ENCODE results near the gene NEURL3. TPM values are rescaled to one million over a fixed set of nuclear protein-coding genes. Genes with fewer than 3 reads are reported as not detected.

NEURL3 gene
- total RNA-seq, 1 donor from 2014 or later = 0.29 TPM

DNA sequence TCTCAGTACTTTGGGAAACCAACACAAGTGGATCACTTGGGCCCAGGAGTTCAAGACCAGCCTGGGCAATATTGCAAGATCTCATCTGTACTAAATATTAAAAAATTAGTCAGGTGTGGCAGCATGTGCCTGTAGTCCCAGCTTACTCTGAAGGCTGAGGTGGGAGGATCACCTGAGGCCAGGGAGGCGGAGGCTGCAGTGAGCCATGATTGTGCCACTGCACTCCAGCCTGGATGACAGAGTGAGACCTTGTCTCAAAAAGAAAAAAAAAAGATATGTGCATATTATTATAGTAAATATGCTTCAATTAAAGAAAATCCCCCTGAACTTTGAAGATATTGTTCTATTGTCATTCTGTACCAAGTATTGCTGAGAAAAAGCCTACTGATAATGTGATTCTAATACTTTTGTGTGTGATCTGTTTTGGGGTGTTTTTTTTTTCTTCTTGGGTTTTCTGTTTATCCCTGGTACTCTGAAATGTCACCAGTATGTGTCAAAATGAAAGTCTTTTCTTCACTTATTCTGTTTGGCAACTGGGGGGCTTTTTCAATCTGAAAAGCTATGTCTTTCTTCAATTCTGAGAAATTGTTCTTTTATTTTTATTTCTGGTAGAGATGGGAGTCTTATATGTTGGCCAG is 13.2 kb downstream of the NEURL3 start:
- DNase-seq (no peak), ATAC-seq (no peak)
- intact Hi-C loops (cut with DNase I) = no loop called here
- H3K27ac ChIP-seq = no peak overlapping the region
- no peaks in the 10 kb centered on the region for H3K4me1 ChIP-seq
- H3K9me3 ChIP-seq = no peaks in the 10 kb centered on the region
- H3K27me3 ChIP-seq = no peaks in the 10 kb centered on the region
- no peaks in the 10 kb centered on the region for H3K36me3 ChIP-seq
- TF ChIP-seq, protein P1, sequence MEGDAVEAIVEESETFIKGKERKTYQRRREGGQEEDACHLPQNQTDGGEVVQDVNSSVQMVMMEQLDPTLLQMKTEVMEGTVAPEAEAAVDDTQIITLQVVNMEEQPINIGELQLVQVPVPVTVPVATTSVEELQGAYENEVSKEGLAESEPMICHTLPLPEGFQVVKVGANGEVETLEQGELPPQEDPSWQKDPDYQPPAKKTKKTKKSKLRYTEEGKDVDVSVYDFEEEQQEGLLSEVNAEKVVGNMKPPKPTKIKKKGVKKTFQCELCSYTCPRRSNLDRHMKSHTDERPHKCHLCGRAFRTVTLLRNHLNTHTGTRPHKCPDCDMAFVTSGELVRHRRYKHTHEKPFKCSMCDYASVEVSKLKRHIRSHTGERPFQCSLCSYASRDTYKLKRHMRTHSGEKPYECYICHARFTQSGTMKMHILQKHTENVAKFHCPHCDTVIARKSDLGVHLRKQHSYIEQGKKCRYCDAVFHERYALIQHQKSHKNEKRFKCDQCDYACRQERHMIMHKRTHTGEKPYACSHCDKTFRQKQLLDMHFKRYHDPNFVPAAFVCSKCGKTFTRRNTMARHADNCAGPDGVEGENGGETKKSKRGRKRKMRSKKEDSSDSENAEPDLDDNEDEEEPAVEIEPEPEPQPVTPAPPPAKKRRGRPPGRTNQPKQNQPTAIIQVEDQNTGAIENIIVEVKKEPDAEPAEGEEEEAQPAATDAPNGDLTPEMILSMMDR (IDR thresholded peaks at IDR 0.05) = no peak
- no peak overlapping the region for H3K4me3 ChIP-seq

DNA sequence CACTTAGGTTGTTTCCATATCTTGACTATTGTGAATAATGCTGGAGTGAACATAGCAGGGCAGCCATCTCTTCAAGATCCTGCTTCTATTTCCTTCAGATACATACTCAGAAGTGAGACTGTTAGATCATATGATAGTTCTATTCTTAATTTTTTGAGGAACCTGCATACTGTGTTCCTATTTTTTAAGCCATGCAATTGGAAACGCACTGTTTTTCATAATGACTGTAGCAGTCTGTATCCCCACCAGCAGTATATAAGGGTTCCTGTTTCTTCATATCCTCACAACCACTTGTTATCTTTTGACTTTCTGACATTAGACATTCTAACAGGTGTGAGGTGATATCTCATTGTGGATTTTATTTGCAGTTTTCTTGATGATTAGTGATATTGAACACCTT is 15.5 kb downstream of the NEURL3 start:
- Histone ChIP-seq H3K4me1 (peaks cover 7% of the 10 kb centered on the region), H3K4me3 (no peak overlapping the region), H3K27ac (no peak overlapping the region), H3K9me3 (no peaks in the 10 kb centered on the region), H3K36me3 (no peaks in the 10 kb centered on the region), H3K27me3 (no peaks in the 10 kb centered on the region)
- DNase-seq (no peak), ATAC-seq (peak; percentile 58)
- intact Hi-C loops (cut with DNase I) = no loop called here
- TF ChIP-seq, protein P1 (IDR thresholded peaks at IDR 0.05) = no peak

DNA sequence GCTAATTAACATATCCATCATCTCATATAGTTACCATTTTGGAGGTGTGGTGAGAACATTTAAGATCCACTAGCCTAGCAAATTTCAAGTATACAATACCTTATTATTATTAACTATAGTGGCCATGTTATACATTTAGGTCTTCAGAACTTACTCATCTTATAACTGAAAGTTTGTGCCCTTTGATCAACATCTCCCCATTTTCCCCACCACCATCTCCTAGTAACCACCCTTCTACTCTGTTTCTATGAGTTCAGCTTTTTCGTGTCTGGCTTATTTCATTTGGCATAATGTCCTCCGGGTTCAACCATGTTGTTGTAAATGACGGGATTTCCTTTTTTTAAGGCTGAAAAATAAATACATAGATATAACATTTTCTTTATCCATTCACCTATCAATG is 15.9 kb downstream of the NEURL3 start:
- Histone ChIP-seq H3K27ac (no peak overlapping the region), H3K4me1 (peaks cover 7% of the 10 kb centered on the region), H3K36me3 (no peaks in the 10 kb centered on the region), H3K9me3 (no peaks in the 10 kb centered on the region), H3K4me3 (no peak overlapping the region), H3K27me3 (no peaks in the 10 kb centered on the region)
- intact Hi-C loops (cut with DNase I) = no loop called here
- DNase-seq (no peak), ATAC-seq (no peak)
- TF ChIP-seq, protein P1 (IDR thresholded peaks at IDR 0.05) = no peak

DNA sequence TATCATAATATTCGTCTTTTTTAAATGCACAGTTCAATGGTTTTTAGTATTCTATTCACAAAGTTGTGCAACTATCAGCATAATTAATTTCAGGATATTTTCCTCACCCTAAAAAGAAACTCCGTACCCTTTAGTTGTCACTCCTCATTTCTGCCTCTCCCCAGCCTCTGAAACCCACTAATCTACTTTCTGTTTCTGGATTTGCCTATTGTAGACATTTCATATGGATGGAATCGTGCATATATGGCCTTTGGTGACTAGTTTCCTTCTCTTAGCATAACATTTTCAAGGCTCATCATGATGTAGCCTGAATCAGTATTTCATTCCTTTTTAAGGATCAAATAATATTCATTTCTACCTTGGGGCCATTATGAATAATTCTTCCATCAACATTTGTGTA is 18.5 kb downstream of the NEURL3 start:
- Histone ChIP-seq H3K27ac (peak overlapping the region; percentile 92), H3K4me3 (peak overlapping the region; percentile 57), H3K9me3 (no peaks in the 10 kb centered on the region), H3K27me3 (no peaks in the 10 kb centered on the region), H3K4me1 (peaks cover 7% of the 10 kb centered on the region), H3K36me3 (no peaks in the 10 kb centered on the region)
- ATAC-seq (no peak), DNase-seq (no peak)
- intact Hi-C loops (cut with DNase I) = no loop called here
- TF ChIP-seq, protein P1 (IDR thresholded peaks at IDR 0.05) = no peak

DNA sequence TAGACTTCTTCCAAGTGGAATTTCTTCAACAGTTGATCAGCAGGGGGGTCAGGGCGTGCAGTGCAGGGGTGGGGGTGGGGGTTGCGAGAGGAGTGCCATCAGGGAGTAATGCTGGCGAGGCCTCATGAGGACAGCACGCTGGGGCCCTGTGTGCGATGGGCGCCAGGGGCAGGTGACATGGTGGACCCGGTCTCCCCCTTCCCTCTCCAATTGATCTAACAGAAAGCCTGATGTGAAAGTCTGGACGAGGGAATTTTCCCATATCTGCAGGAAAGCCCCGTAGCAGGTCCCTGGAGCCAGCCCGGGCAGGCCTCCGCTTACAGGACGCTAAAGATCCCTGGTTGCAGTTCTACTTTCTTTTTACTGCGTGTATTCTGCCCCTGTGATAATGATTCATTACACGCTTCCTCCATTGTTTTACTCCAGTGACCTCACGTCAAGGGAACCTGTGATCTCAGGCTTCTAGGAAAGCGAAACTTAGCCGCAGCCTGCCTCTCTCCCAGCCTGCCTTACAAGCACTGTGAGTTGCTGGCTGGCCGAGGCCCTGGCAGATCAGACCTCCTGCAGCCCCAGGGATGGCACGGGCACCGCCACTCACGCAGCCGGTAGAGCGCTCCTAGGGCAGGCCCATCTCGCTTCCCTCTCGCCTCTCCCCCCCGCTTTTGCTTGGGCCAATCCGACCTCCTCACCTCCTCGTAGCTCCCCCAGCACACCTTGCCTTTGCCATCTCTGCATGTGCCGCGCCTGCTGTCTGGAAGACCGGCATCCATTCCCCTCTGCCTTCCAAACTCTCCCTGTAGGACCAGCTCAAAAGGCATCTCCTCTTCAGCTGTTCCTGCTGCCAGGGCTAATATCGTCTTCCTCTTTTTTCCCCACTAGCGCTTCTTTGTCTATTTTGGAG is 19.2 kb downstream of the NEURL3 start:
- no peaks in the 10 kb centered on the region for H3K9me3 ChIP-seq
- H3K27me3 ChIP-seq = no peaks in the 10 kb centered on the region
- intact Hi-C loops (cut with DNase I) = no loop called here
- H3K4me3 ChIP-seq = peak overlapping the region; percentile 57
- TF ChIP-seq, protein P1 (IDR thresholded peaks at IDR 0.05) = no peak
- peak; percentile 84 for DNase-seq
- peak; percentile 95 for ATAC-seq
- peak overlapping the region; percentile 92 for H3K27ac ChIP-seq
- H3K36me3 ChIP-seq = no peaks in the 10 kb centered on the region
- H3K4me1 ChIP-seq = peaks cover 7% of the 10 kb centered on the region

Data from upper lobe of right lung (tissue), 1 donor.